A673 (cell line): Measurements from ENCODE around the gene B4GALT3.

Source experiments
- EZH2 ChIP-seq: fragments of 200-600 bp; sonication (generic); IDR thresholded peaks from 2 replicates; pipeline ENCODE4 v1.6.1; 2017; ENCODE audit warnings: borderline replicate concordance, low read depth, mild to moderate bottlenecking, mixed read lengths, antibody characterized with exemption, low read length; ENCODE audit not compliant: poor library complexity, severe bottlenecking
- TF ChIP-seq, protein P1 (sequence below): fragments of 300-800, 200-600 bp; sonication (generic); conservative IDR thresholded peaks from 2 replicates; pipeline ENCODE4 v1.5.1; 2017; ENCODE audit warnings: low read depth, mild to moderate bottlenecking, antibody characterized with exemption, low read length, moderate library complexity, mixed read lengths

DNA sequence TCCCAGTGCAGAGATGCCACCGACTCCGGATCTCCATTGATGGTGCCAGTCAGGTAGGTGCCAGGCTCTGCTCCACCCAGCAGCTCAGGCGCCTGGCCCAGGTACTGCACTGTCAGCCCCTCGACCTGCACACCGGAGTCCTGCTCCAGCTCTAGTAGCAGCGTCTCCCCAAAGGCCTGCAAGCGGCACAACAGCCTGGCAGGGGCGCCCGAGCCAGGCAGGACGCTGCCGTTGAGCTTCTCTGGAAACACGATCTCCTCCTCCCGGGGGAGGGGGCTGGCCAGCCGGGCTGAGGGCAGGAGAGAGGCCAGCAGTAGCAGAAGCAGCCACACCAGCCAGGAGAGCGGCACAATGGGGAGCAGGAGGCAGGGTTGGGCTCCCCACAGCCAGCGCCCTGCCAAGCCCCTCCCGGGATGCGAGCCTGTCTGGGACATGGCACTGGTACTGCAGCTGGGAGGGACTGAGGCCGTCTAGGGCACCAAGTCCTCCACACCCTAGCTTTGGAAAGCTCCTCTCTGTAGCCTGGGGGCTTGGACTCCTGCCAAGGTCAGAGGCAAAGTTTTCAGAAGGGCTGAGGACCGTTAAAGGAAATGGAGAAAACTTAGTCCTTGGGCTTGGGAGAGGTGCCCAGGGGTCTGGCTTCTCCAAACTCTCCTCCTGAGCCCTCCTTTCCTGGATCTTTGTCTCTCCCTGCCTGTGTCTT, 21.0 kb upstream of the B4GALT3 start:
- TF ChIP-seq, protein P1, sequence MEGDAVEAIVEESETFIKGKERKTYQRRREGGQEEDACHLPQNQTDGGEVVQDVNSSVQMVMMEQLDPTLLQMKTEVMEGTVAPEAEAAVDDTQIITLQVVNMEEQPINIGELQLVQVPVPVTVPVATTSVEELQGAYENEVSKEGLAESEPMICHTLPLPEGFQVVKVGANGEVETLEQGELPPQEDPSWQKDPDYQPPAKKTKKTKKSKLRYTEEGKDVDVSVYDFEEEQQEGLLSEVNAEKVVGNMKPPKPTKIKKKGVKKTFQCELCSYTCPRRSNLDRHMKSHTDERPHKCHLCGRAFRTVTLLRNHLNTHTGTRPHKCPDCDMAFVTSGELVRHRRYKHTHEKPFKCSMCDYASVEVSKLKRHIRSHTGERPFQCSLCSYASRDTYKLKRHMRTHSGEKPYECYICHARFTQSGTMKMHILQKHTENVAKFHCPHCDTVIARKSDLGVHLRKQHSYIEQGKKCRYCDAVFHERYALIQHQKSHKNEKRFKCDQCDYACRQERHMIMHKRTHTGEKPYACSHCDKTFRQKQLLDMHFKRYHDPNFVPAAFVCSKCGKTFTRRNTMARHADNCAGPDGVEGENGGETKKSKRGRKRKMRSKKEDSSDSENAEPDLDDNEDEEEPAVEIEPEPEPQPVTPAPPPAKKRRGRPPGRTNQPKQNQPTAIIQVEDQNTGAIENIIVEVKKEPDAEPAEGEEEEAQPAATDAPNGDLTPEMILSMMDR: 0 out of 2 replicates have a peak, but pooled peaks have one; percentile 18
- TF ChIP-seq EZH2: no peak
